Measurements from ENCODE around the gene CHD6. TPM values are rescaled to one million over a fixed set of nuclear protein-coding genes. Genes with fewer than 3 reads are reported as not detected.

Gene CHD6
- total RNA-seq, 2 experiments from 2014 or later, result 26.9 to 45.7 TPM

GRCh38 chr20:41566896-41567527, 51.2 kb downstream of the CHD6 start:
- CTCF ChIA-PET (ENCODE audit: unreplicated experiment), result no interaction called here
- Histone ChIP-seq H3K79me2 (ENCODE audit: insufficient read depth, low read depth, low read length) (peaks cover 28% of the 10 kb centered on the region; the same call in 1 of the 2 replicates), H3K4me2 (ENCODE audit: low read length) (no peak overlapping the region), H3K4me1 (ENCODE audit: insufficient read depth, low read length, poor library complexity, severe bottlenecking) (peaks cover 6% of the 10 kb centered on the region), H3K36me3 (ENCODE audit: insufficient read depth, low read length) (no peaks in the 10 kb centered on the region), H3K4me3 (ENCODE audit: low read depth, low read length, poor library complexity, severe bottlenecking) (no peak overlapping the region), H3K27ac (ENCODE audit: low read depth, low read length, poor library complexity, severe bottlenecking) (no peak overlapping the region), H3K9me2 (ENCODE audit: insufficient read depth, low read length) (no peaks in the 10 kb centered on the region), H4K20me1 (ENCODE audit: insufficient read depth, low read length) (peaks cover 7% of the 10 kb centered on the region), H3K9me3 (ENCODE audit: low read length) (no peaks in the 10 kb centered on the region), H2AFZ (ENCODE audit: low read length) (no peak overlapping the region)
- no peak for TF ChIP-seq EZH2phosphoT487 (IDR thresholded peaks at IDR 0.05; ENCODE audit: borderline replicate concordance, low read depth, low read length)
- no peak for TF ChIP-seq CTCF (conservative IDR thresholded peaks at IDR 0.05; ENCODE audit: low read length)
- DNase-seq (ENCODE audit: low spot score), result no peak
- intact Hi-C loops (cut with micrococcal nuclease; ENCODE audit: unreplicated experiment), result loop anchor here (5.0 kb wide), 1 partner anchor 125 kb away; no protein-coding TSS in a partner anchor
- no TSS peak for BruUV-seq (replicated peaks)
- POLR2A ChIA-PET, result no interaction called here

GRCh38 chr20:41563087-41563486, 55.1 kb downstream of the CHD6 start:
- TF ChIP-seq EZH2phosphoT487 (IDR thresholded peaks at IDR 0.05; ENCODE audit: borderline replicate concordance, low read depth, low read length), result no peak
- TF ChIP-seq CTCF (conservative IDR thresholded peaks at IDR 0.05; ENCODE audit: low read length), result no peak
- ChIA-PET POLR2A (no interaction called here), CTCF (ENCODE audit: unreplicated experiment) (no interaction called here)
- BruUV-seq (replicated peaks), result no TSS peak
- no peaks in the 10 kb centered on the region for H3K9me2 ChIP-seq (ENCODE audit: insufficient read depth, low read length)
- peaks cover 16% of the 10 kb centered on the region; the same call in 1 of the 2 replicates for H3K79me2 ChIP-seq (ENCODE audit: insufficient read depth, low read depth, low read length)
- H3K9me3 ChIP-seq (ENCODE audit: low read length), result no peaks in the 10 kb centered on the region
- no peaks in the 10 kb centered on the region for H3K36me3 ChIP-seq (ENCODE audit: insufficient read depth, low read length)
- no peaks in the 10 kb centered on the region for H4K20me1 ChIP-seq (ENCODE audit: insufficient read depth, low read length)
- H3K4me3 ChIP-seq (ENCODE audit: low read depth, low read length, poor library complexity, severe bottlenecking), result no peak overlapping the region
- no peak overlapping the region for H3K4me2 ChIP-seq (ENCODE audit: low read length)
- intact Hi-C loops (cut with micrococcal nuclease; ENCODE audit: unreplicated experiment), result no loop called here
- no peak for DNase-seq (ENCODE audit: low spot score)
- H3K27ac ChIP-seq (ENCODE audit: low read depth, low read length, poor library complexity, severe bottlenecking), result no peak overlapping the region
- no peak overlapping the region for H2AFZ ChIP-seq (ENCODE audit: low read length)
- H3K4me1 ChIP-seq (ENCODE audit: insufficient read depth, low read length, poor library complexity, severe bottlenecking), result peaks cover 17% of the 10 kb centered on the region

- Histone ChIP-seq H4K20me1 (ENCODE audit: insufficient read depth, low read length) (no peaks in the 10 kb centered on the region), H3K36me3 (ENCODE audit: insufficient read depth, low read length) (peaks cover 9% of the 10 kb centered on the region), H2AFZ (ENCODE audit: low read length) (no peak overlapping the region), H3K9me2 (ENCODE audit: insufficient read depth, low read length) (no peaks in the 10 kb centered on the region), H3K4me3 (ENCODE audit: low read depth, low read length, poor library complexity, severe bottlenecking) (no peak overlapping the region), H3K79me2 (ENCODE audit: insufficient read depth, low read depth, low read length) (peaks cover 17% of the 10 kb centered on the region; the same call in 1 of the 2 replicates), H3K27ac (ENCODE audit: low read depth, low read length, poor library complexity, severe bottlenecking) (no peak overlapping the region), H3K4me2 (ENCODE audit: low read length) (no peak overlapping the region), H3K9me3 (ENCODE audit: low read length) (no peaks in the 10 kb centered on the region), H3K4me1 (ENCODE audit: insufficient read depth, low read length, poor library complexity, severe bottlenecking) (peaks cover 17% of the 10 kb centered on the region)
- ChIA-PET CTCF (ENCODE audit: unreplicated experiment) (no interaction called here), POLR2A (interaction anchor here (0.7 to 0.8 kb wide), 3 partner anchors 9 to 17 kb away, joined by 3 read pairs; no protein-coding TSS in a partner anchor)
- no TSS peak for BruUV-seq (replicated peaks)
- DNase-seq (ENCODE audit: low spot score), result no peak
- TF ChIP-seq EZH2phosphoT487 (IDR thresholded peaks at IDR 0.05; ENCODE audit: borderline replicate concordance, low read depth, low read length) (no peak), CTCF (conservative IDR thresholded peaks at IDR 0.05; ENCODE audit: low read length) (no peak)
- intact Hi-C loops (cut with micrococcal nuclease; ENCODE audit: unreplicated experiment), result no loop called here
These were observed 57.2 kb downstream of the CHD6 start for GRCh38 chr20:41560970-41561369.

Measured in OCI-LY7 (cell line).